ENCODE results near the gene MYO1E. TPM values are rescaled to one million over a fixed set of nuclear protein-coding genes. Genes with fewer than 3 reads are reported as not detected.

The MYO1E gene
- total and polyA plus RNA-seq, 2 of the 4 experiments (the other 2 are of a cell fraction) = 13.4 to 37.3 TPM

GRCh38 chr15:59260090-59260489 lies 112.6 kb downstream of the MYO1E start:
- H3K4me3 ChIP-seq (ENCODE audit: insufficient read depth, low read depth, low read length) = no peak overlapping the region
- 0 out of 2 replicates have a peak, but pooled peaks cover 6% of the 10 kb centered on the region for H3K9me1 ChIP-seq (ENCODE audit: insufficient read depth, low read length)
- H4K20me1 ChIP-seq (ENCODE audit: insufficient read depth, low read length) = no peaks in the 10 kb centered on the region
- no peaks in the 10 kb centered on the region for H3K9me3 ChIP-seq (ENCODE audit: control insufficient read depth, insufficient read depth, low read length)
- no peak overlapping the region for H3K4ac ChIP-seq (ENCODE audit: low read depth, low read length)
- H2BK15ac ChIP-seq (ENCODE audit: low read depth, low read length) = no peak overlapping the region
- no peak overlapping the region for H3K23ac ChIP-seq (ENCODE audit: low read depth, low read length)
- H3K4me1 ChIP-seq (ENCODE audit: control insufficient read depth, insufficient read depth, low read length) = no peaks in the 10 kb centered on the region
- no peak for ATAC-seq (ENCODE audit: low read depth)
- intact Hi-C loops (cut with micrococcal nuclease) (no loop called here), dilution Hi-C loops (cut with HindIII; ENCODE audit: low sequenced_read_pairs, unreplicated experiment) (no loop called here), in situ Hi-C loops (cut with MboI; ENCODE audit: low sequenced_read_pairs) (no loop called here)
- no peak overlapping the region for H2BK5ac ChIP-seq (ENCODE audit: low read depth, low read length, poor library complexity, severe bottlenecking)
- H3K14ac ChIP-seq (replicated peaks; ENCODE audit: low read depth, low read length) = no peak overlapping the region
- no peak overlapping the region for H3K18ac ChIP-seq (ENCODE audit: low read depth, low read length)
- H2AK5ac ChIP-seq (ENCODE audit: low read depth, low read length) = no peak overlapping the region
- no peak overlapping the region for H4K91ac ChIP-seq (ENCODE audit: insufficient read depth, low read depth, low read length)
- TF ChIP-seq POLR2A (IDR thresholded peaks at IDR 0.05; ENCODE audit: low read depth, low read length) (no peak), RFX5 (IDR thresholded peaks at IDR 0.05; ENCODE audit: low read depth, low read length) (no peak)
- peaks cover 5% of the 10 kb centered on the region; the same call in 1 of the 2 replicates for H3K36me3 ChIP-seq (ENCODE audit: control insufficient read depth, insufficient read depth, low read length)
- no peak overlapping the region for H3K56ac ChIP-seq (ENCODE audit: extremely low read depth, insufficient read depth, low read length)
- no peak overlapping the region for H3K27ac ChIP-seq (ENCODE audit: insufficient read depth, low read length)
- H3K9ac ChIP-seq (ENCODE audit: low read depth, low read length) = no peak overlapping the region
- H2AFZ ChIP-seq (replicated peaks; ENCODE audit: low read length, poor library complexity) = no peak overlapping the region
- CTCF ChIA-PET = no interaction called here
- WGBS, 2 experiments (ENCODE audit: extremely low coverage in 2 of 2, insufficient read length in 1 of 2) = no CpG with 5 or more reads among the region's 6 CpGs
- no peak overlapping the region for H4K8ac ChIP-seq (ENCODE audit: low read depth in 2 of 2, low read length in 2 of 2)
- no peak overlapping the region for H2BK20ac ChIP-seq (ENCODE audit: low read depth, low read length)
- H3K4me2 ChIP-seq (ENCODE audit: low read depth, low read length) = no peak overlapping the region
- no peak for DNase-seq
- no peaks in the 10 kb centered on the region for H3K27me3 ChIP-seq (ENCODE audit: control insufficient read depth, insufficient read depth, low read length)
- POLR2A ChIA-PET (ENCODE audit: unreplicated experiment) = no interaction called here
- peaks cover 10 to 18% of the 10 kb centered on the region in 2 experiments; a peak in 3 of 4 replicates for H3K79me1 ChIP-seq (ENCODE audit: low read depth in 1 of 2, low read length in 2 of 2)
- H4K5ac ChIP-seq (ENCODE audit: low read depth, low read length) = no peak overlapping the region
- no TSS peak for BruUV-seq (replicated peaks)
- H2BK120ac ChIP-seq (ENCODE audit: low read depth, low read length) = no peak overlapping the region
- no peak overlapping the region for H2AK9ac ChIP-seq (replicated peaks; ENCODE audit: low read depth, low read length, poor library complexity)

Measured in IMR-90 (cell line).